HG03342 (cell line): ENCODE measurements around the gene GALM.

Experiments used
- ATAC-seq: cut with Tn5 transposase; IDR thresholded peaks from one replicate; pipeline ENCODE4 v1.9.1; 2021; ENCODE audit warnings: mild to moderate bottlenecking, moderate library complexity; ENCODE audit not compliant: unreplicated experiment

GALM gene

GRCh38 chr2:38649176-38649728 lies 16.7 kb upstream of the GALM start:
- no peak for ATAC-seq

GRCh38 chr2:38650012-38650411 lies 15.9 kb upstream of the GALM start:
- ATAC-seq: no peak

- no peak for ATAC-seq
Measured at GRCh38 chr2:38650717-38651116, 15.2 kb upstream of the GALM start.

GRCh38 chr2:38652431-38653273 lies 13.3 kb upstream of the GALM start:
- no peak for ATAC-seq

- no peak for ATAC-seq
Measured at GRCh38 chr2:38653380-38653714, 12.6 kb upstream of the GALM start.

- ATAC-seq: no peak
Measured at GRCh38 chr2:38653715-38654527, 12.0 kb upstream of the GALM start.

GRCh38 chr2:38654528-38655381 lies 11.2 kb upstream of the GALM start:
- no peak for ATAC-seq

- no peak for ATAC-seq
Measured at GRCh38 chr2:38655441-38655840, 10.5 kb upstream of the GALM start.

GRCh38 chr2:38656866-38657480 lies 8.9 kb upstream of the GALM start:
- ATAC-seq: no peak

GRCh38 chr2:38658613-38659012 lies 7.3 kb upstream of the GALM start:
- no peak for ATAC-seq

GRCh38 chr2:38659115-38659514 lies 6.8 kb upstream of the GALM start:
- no peak for ATAC-seq

GRCh38 chr2:38660282-38660681 lies 5.6 kb upstream of the GALM start:
- no peak for ATAC-seq

- ATAC-seq: no peak
Measured at GRCh38 chr2:38661306-38661705, 4.6 kb upstream of the GALM start.

GRCh38 chr2:38666556-38666910 lies 619 bp downstream of the GALM start:
- ATAC-seq: peak; percentile 43

- ATAC-seq: no peak
Measured at GRCh38 chr2:38668092-38668491, 2.2 kb downstream of the GALM start.

GRCh38 chr2:38668779-38669479 lies 3.0 kb downstream of the GALM start:
- no peak for ATAC-seq

- ATAC-seq: no peak
Measured at GRCh38 chr2:38671303-38671702, 5.4 kb downstream of the GALM start.

- ATAC-seq: no peak
Measured at GRCh38 chr2:38671946-38672345, 6.0 kb downstream of the GALM start.

- ATAC-seq: no peak
Measured at GRCh38 chr2:38672445-38673391, 6.8 kb downstream of the GALM start.
